ENCODE measurements around the gene GRPEL1.

- TF ChIP-seq CTCF (IDR thresholded peaks at IDR 0.05) (no peak), POLR2A (IDR thresholded peaks at IDR 0.05) (no peak)
Observed at GRCh38 chr4:7016512-7016911, 51.4 kb downstream of the GRPEL1 start.
